VCaP (cell line): ENCODE data around the gene GABRD.

ENCODE experiments used
- H3K27ac ChIP-seq: fragments of 450-650 bp; 2 replicates; pipeline ENCODE4 v1.5.1; 2017
- CTCF ChIP-seq: fragments of 450-650 bp; conservative IDR thresholded peaks from 2 replicates; pipeline ENCODE4 v1.5.1; 2017; ENCODE audit warnings: mild to moderate bottlenecking, moderate library complexity

Gene GABRD

GRCh38 chr1:1987142-1987510, 32.0 kb upstream of the GABRD start:
- no peak overlapping the region for H3K27ac ChIP-seq
- TF ChIP-seq CTCF = no peak

DNA sequence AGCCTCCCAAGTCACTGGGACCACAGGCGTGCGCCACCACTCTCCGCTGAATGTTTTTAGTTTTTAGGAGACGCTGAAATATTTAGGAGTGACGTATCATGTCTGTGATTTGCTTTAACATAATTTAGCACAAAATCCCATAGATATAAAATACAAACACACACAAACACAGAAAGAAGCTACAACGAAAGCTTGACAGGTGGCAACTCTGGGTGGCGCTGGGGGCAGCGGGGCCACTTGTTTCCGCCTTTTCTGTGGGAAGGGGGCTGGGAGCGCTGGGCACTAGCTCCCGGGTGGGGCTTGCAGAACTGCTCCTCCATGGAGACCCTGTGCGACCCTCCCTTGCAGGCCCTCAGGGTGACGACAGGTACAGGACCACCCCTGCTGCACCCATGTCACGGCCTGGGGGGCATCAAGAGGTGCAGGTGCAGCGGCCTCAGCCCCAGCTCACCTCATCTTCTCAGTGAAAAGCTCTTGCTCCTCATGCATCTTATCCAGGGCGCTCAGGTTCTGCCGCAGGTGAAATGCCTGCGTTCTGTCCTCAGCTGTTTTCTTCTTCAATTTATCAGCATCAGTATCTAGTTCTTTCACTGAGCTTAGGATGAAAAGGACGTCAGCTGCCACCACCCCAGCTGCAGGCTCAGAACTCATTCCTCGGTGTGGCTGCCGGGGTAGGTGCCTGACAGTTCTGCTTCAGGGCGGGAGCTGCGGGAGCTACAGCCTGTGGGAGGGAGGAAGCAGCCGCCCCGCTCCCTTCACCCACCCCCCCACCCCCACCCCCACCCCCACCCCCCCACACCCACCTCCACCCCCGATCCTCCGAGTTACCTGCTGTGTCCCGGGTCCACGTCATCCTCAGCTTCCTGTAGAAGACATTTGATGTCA, 30.8 kb upstream of the GABRD start:
- TF ChIP-seq CTCF = no peak
- H3K27ac ChIP-seq = no peak overlapping the region

GRCh38 chr1:1989102-1989542, 30.0 kb upstream of the GABRD start:
- no peak overlapping the region for H3K27ac ChIP-seq
- TF ChIP-seq CTCF = no peak

GRCh38 chr1:1989789-1990188, 29.4 kb upstream of the GABRD start:
- no peak for TF ChIP-seq CTCF
- no peak overlapping the region for H3K27ac ChIP-seq

- TF ChIP-seq CTCF = no peak
- H3K27ac ChIP-seq = no peak overlapping the region
These were observed 28.9 kb upstream of the GABRD start for GRCh38 chr1:1990222-1990621.

- no peak for TF ChIP-seq CTCF
These were observed 24.6 kb upstream of the GABRD start for GRCh38 chr1:1994536-1994935.

GRCh38 chr1:1996207-1996651, 22.9 kb upstream of the GABRD start:
- H3K27ac ChIP-seq = no peak overlapping the region
- no peak for TF ChIP-seq CTCF

More at GRCh38 chr1:1994536-1994935, 24.6 kb upstream of the GABRD start:
- no peak overlapping the region for H3K27ac ChIP-seq
